HG02588 (cell line): ENCODE results near the gene PACSIN2.
"Not testable (repeated sequence)": the region's sequence is repeated elsewhere in the genome, so short reads cannot be mapped to it uniquely, and the experiment has no call there.

ENCODE experiments used
- ATAC-seq: cut with Tn5 transposase; IDR thresholded peaks from one replicate; pipeline ENCODE4 v1.9.1; 2021; ENCODE audit warnings: mild to moderate bottlenecking, moderate library complexity; ENCODE audit not compliant: unreplicated experiment

PACSIN2 gene

GRCh38 chr22:43011079-43011478 lies 3.9 kb downstream of the PACSIN2 start:
- ATAC-seq = no peak

DNA sequence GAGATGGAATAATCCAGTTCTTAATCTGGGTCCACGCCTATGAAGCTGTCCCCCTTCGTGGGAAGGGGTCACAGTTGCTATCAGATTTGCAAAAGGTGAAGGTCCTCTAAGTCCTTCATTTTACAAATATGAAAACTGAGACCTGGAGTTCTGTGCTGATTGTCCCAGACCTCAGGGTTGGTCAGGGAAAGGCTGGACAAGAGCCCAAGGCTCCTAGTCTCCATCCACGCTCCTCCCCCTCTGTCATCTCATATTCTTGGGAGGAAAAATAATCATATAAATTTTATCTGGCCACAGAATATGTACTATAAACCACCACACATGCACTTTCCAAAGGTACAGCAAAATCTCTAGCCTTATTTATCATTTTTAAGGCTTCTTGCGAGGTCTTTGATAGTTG lies 5.5 kb downstream of the PACSIN2 start:
- ATAC-seq = no peak

GRCh38 chr22:43008921-43009320 lies 6.0 kb downstream of the PACSIN2 start:
- ATAC-seq = no peak

GRCh38 chr22:43008509-43008908 lies 6.4 kb downstream of the PACSIN2 start:
- ATAC-seq = no peak

DNA sequence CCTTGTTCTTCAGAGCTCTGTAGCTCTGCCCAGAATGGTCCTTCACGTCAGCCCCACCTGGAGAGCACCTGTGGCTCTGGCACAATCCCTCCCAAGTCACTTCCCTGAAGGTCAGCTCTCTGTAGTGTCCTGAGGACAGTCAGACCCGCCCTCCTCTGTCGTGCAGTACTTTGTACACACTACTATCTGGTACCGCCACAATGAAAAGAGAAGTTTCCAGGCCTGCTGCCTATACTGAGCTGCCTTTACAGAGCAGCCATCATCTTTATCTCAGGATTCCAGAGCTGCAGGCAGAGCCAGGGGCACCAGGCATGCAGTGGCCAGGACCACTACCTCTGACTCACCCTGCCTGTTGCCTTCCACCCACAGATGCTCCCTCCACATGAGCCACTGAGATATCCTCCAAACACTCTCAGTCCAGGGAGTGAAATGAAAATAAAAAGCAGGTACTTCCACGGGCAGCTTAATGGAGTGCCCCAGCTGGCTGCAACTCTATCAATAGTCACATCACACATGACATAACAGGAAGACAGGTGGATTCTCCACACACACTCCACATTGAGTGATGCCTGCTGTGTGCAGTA lies 7.3 kb downstream of the PACSIN2 start:
- ATAC-seq = no peak

GRCh38 chr22:43006753-43007152 lies 8.2 kb downstream of the PACSIN2 start:
- ATAC-seq = no peak

DNA sequence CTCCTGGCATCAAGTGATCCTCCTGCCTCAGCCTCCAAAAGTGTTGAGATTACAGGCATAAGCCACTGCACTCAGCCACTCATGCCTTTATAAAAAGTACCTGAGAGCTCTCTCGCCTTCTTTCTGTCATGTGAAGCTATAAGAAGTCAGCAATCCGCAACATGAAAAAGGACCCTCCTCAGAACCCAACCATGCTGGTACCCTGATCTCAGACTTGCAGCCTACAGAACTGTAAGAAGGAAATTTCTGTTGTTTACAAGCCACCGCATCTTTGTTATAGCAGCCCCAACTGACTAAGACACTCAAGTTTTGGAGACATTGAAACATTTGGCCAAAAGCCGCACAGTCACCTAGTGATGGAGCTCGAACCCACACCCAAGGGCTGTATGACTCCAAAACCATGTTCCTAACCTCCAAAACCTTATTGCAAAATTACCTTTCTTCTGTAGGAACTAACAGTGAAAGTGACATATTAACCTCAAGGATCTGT lies 8.9 kb downstream of the PACSIN2 start:
- no peak for ATAC-seq

DNA sequence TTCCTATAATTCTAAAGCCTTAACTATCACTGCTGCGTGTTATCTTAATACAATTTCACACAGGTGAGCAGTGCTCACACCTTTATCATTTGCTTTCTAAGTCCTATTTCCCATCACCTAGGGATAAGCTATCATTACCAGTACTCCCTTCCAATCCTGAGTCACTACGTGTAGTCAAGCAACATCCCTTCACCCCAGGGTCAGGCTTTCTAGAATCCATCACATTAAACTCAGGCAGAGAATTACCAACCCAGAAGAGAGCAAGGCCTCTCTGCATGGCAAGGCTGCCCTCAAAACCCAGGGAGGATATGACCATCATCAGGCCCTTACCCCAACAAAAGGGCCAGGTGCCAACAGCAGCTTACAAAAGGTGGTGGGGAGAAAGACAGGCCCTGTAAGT lies 9.8 kb downstream of the PACSIN2 start:
- no peak for ATAC-seq

GRCh38 chr22:43004362-43005035 lies 10.4 kb downstream of the PACSIN2 start:
- no peak for ATAC-seq

- ATAC-seq = no peak
These were observed 12.8 kb downstream of the PACSIN2 start for GRCh38 chr22:43002202-43002586.

- ATAC-seq = no peak
These were observed 13.4 kb downstream of the PACSIN2 start for GRCh38 chr22:43001271-43002201.

GRCh38 chr22:43000441-43001175 lies 14.3 kb downstream of the PACSIN2 start:
- no peak for ATAC-seq

GRCh38 chr22:42997582-42998090 lies 17.3 kb downstream of the PACSIN2 start:
- ATAC-seq = no peak

DNA sequence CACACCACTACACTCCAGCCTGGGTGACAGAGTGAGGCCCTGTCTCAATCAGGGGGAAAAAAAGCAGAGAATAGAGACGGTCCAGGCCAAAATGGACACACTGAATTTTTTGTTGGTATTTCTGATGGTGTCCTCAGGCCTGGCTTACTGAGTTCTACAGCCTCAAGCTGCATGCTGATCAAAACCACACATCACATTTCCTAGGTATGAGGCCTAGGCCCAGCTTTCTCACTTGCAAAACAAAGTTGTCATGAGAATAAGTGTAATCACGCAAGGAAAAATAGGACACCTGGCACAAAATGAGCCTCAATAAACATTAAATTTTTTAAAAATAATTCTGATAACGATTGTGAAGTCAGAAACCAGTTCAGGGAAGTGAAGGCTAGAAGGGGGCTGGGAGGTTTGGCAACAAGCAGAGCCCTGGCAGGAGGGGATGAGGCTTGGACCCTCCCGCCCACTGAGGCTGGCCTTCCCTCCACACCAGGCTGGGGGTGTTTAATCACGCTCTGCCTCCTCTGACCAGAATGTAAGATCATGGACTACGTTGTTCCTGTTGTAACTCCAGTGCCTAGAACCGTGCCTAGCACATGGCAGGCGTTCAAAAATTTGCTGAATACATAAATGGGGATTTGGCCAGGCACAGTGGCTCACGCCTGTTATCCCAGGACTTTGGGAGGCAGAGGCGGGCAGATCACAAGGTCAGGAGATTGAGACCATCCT lies 18.1 kb downstream of the PACSIN2 start:
- ATAC-seq = no peak

- not testable (repeated sequence) for ATAC-seq
These were observed 19.3 kb downstream of the PACSIN2 start for GRCh38 chr22:42995654-42996053.

GRCh38 chr22:42994917-42995562 lies 19.9 kb downstream of the PACSIN2 start:
- no peak for ATAC-seq

DNA sequence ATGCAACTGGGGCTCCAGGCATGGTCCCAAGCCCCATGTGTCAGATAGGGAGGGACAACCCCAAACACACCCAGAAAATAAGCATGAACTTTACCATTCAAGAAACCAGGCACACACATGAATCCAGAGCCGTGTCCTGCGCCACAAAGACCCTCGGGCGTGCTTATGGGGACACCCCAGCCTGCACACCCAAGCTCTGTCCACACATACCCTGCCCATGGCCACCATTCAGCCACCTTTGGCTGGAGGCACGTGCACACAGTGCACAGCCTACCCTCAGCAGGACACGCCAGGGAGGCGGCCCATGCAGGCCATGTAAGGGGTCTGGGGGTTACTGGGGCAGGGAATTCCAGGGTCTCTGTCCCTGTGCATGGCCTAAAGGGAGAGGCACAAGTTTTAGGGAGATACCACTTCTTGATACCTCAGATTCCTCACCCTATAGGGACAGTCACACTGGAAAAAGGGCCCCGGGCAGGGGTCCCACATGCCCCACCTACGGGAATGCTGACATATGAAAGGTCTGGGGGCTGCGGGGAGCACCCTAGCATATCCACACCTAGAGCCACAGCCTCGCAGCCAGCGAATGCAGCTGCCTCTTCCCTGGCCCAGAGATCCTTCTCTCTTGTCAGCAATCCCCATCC lies 20.6 kb downstream of the PACSIN2 start:
- ATAC-seq = no peak

DNA sequence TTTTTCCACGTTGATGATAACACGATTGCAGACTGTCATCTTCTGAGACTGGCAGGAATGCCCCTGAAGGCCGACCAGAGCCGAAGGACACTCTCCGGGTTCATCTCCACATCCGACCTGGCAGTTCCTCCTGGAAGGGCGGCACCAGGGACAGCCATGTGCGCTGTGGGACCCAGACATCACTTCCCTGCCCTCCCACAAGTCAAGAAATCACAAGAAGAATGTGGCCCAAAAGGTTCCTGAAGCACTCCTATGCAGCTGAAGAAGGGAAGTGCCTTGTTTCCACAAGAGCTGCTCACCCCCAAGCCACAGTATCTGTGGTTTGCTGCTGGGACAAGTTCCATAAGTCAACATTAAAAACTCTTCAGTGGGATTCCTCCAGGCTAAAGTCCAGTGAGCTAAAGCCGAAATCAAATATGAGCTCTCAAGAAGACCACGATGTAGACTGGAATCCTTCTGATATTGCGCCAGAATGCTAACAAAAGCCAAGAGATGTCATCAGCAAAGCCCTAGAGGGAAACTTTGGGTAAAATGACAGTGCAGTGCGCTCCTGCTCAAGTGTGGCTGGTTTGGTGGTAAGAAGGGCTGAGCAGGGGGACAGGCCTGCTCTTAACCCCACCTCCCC lies 21.2 kb downstream of the PACSIN2 start:
- no peak for ATAC-seq
